C1 segment of cervical spinal cord (tissue), 14 donors: ENCODE data around the gene GPATCH8.
A peak's percentile ranks its signal among the peaks of the same experiment; 100 is the strongest.
"Not testable (repeated sequence)": the region's sequence is repeated elsewhere in the genome, so short reads cannot be mapped to it uniquely, and the experiment has no call there.

Experiments
- DNase-seq, 14 donors: peaks; one replicate each; lab custom pipeline; 2025; lab: John Stamatoyannopoulos, UW

The GPATCH8 gene

GRCh38 chr17:44527954-44528353 lies 24.7 kb upstream of the GPATCH8 start:
- DNase-seq, result no peak

DNA sequence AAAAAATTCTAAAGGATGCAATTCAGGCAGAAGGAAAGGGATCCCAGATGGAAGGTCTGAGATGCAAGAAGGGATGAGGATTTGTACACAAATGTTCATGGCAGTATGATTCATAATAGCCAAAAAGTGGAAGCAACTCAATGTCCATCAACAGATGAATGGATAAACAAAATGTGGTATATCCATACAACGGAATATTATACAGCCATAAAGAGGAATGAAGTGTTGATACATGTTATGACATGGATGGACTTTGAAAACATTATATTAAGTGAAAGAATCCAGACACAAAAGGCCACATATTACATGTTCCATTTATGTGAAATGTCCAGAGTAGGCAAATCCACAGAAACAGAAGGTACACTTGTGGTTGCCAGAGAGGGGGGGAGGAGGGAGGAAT lies 23.9 kb upstream of the GPATCH8 start:
- DNase-seq, result no peak

DNA sequence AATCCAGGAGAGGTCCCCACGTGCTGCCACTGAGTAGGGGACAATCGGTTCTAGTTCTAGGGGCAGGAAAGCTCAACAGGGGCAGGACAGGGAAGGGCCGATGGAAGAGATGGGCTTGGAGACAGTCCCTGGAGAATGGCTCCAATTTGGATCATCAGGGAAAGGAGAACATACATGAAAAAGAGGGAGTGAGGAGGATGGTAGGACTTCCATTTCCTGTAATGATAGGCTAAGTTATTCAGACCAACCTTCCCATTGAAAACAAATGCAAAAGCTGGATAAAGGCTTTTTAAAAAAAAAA lies 20.4 kb upstream of the GPATCH8 start:
- no peak for DNase-seq

DNA sequence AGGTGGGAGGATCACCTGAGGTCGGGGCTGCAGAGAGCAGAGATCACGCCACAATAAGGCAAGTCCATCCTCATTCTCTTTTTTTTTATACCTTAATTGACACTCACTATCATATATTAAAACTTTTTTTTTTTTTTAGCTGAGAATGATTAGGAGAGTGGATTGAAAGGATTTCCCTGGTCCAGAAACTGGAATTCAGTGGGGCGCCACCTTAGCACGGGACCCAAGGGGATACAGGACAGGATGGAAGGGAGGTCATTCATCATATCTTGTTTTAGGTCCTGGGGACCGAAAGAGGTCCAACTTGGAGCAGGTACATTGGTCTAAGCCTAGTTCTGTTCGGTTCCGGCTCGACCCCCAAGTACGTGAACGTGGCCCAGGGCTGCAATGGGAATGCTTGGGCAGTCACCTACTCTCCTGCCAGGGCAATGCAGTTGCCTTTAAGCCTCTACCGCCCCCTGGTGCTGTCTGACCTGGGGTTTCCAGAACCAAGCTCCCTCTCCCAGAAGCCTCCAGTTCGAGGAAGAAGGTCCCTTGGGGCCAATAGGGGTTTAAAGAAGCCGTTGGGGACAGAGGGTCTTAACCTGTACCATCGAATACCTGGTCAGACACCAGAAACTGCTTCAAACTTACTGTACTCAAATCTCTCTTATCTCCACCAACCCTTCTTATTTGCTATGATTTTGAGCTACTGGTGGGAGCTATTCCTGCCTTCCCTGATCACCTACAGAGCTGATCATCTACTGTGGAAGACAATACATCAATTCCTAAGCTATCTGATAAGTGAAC lies 19.9 kb upstream of the GPATCH8 start:
- peak in 2 of 14 donors; percentile 4 to 5 for DNase-seq

- DNase-seq, result no peak
Observed at GRCh38 chr17:44518032-44518431, 14.8 kb upstream of the GPATCH8 start.

DNA sequence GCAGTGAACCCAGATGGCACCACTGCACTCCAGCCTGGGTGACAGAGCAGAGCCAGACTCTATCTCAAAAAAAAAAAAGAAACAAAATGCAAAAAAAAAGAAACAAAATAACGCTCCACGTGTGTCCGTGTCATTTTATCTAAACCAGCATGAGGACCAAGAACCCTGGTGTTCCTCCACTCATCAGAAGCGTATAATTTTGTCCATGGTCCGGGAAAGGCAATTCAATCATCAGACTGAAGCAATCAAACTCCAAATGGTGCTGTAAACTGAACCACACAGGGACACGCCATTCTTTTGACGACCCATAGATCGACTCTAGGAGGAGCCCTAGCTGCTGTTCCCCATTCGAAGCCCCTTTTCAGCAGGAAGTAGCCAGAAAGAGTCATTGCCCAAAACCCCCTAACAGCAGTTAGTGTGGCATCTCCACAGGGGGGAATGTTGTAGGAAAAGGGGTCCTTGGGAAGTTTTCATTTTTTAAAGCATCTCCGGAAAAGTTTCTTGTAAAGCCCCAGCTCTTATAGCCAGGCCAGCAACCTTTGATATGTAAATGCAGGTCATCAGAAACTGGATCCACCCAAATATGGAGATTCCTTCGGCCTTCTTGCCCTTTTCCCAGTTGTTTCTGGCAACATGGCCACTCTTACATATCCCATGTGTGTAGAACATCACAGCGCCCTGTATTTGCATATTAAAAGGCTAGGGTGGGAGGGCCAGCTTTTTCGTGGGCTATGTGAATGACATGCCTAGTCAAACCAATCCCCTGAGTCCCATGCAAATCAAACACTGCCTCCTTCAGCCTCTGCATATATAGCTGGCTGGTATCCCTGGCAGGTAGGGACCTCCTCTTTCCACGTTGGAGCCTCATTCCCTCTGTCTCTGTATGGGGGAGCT lies 8.3 kb upstream of the GPATCH8 start:
- not testable (repeated sequence) for DNase-seq

DNA sequence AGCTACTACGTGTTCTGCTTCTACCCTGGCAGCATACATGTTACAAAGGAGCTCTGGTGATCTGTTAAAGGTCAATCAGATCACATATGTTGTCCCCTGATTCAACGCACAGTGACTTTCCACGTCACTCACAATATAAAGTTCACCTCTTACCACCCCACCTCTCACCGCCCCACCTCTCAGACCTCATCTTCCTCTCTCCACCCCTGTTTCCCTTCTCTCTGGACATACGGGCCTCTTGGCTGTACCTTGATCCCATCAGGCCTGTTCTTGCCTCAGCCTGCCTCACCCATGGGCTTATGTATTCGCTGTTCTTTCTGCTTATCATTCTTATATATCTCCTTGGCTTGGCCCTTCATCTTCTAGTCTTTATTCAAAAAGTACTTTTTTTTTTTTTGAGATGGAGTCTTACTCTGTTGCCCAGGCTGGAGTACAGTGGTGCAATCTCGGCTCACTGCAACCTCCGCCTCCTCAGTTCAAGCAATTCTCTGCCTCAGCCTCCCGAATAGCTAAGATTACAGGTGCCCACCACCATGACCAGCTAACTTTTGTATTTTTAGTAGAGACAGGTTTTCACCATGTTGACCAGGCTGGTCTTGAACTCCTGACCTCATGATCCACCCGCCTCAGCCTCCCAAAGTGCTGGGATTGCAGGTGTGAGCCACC lies 3.9 kb upstream of the GPATCH8 start:
- not testable (repeated sequence) for DNase-seq

- peak in 3 of 14 donors; percentile 30 to 46 (median 36) for DNase-seq
Observed at GRCh38 chr17:44502598-44503146, 534 bp downstream of the GPATCH8 start.

DNA sequence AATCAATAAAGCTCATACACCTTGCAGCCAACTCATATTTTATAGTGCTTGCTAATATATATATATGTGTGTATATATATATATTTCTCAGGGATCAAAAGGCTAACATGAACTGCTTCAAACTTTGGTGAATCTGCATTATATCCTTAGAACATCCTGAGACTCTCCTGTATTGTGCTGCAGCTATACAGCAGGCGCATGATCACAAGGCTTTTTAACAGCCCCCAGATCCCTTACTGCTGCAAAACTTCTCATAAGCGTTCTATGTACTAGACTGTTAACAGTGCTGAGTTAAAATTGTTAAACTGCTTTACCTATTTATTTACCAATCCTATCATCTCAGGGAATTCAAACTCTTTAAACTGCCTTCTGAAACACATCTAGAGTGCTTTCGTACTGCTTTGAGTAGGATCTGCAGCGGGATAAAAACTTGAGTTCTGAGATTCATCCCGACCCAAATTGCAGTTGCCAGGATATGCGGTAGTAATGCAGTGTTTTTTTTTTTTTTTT lies 1.3 kb downstream of the GPATCH8 start:
- no peak for DNase-seq

GRCh38 chr17:44499722-44500121 lies 3.5 kb downstream of the GPATCH8 start:
- no peak for DNase-seq

DNA sequence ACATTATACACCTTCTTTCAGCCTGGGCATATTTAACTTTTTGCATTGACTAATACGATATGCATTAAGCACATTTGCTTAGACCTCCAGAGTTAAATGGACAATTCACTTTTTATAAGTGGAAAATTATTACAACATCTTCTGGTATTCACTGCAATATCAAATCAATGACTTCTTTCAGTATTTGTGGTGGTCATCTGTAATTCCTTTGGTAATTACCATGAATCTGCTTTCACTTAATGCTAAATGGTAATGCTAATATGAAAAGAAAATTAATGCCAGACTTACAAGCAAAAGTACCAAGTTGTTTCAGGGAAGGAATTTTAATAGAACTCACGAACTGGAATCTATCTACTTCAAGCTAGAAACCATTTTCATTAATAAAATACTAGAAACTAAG lies 6.4 kb downstream of the GPATCH8 start:
- DNase-seq, result no peak

GRCh38 chr17:44493339-44493738 lies 9.9 kb downstream of the GPATCH8 start:
- DNase-seq, result no peak

- no peak for DNase-seq
Observed at GRCh38 chr17:44492706-44493272, 10.4 kb downstream of the GPATCH8 start.

DNA sequence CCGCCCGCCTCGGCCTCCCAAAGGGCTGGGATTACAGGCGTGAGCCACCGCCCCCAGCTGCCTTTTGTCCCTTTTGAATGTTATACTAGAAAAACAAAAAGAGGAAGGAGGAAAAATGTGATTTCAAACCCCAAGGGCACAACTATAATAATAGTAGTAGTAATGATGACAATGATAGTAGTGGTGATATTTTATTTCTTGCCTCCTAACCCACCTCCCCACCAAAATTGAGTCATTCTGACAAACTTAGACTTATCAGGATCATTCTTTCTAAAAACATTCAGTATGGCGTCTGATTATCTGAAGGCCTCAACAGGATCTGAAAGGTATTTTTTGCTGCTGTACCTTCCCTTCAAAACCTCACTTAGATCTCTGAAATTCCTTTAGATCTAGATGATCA lies 13.6 kb downstream of the GPATCH8 start:
- no peak for DNase-seq

DNA sequence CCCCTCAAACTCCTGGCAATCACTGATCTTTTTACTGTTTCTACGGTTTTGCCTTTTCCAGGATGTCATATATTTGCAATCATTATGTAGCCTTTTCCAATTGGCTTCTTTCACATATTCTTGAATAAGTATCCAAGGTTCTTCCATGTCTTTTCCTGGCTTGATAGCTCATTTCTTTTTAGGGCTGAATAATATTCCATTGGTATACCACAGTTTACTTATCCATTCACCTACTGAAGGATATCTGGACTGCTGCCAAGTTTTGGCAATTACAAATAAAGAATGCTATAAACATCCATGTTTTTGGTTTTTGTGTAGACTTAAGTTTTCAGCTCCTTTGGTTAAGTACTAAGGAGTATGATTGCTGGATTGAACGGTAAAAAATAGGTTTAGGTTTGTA lies 16.0 kb downstream of the GPATCH8 start:
- no peak for DNase-seq

DNA sequence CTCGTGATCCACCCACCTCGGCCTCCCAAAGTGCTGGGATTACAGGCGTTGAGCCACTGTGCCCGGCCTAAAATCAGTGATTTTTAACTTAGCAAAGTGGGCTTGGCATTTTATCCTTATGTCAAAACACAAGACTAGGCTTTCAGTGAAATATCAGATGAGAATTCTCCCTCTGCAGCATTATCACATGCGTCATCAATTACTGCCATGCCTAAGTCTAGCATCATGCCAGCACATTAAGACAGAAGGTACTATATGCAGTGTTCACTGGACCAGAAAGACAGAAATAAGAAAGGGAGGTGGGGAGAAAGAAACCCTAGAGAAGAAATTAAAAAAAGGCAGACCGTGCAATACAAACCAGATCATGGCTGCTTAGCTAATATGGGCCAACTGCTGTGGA lies 29.8 kb downstream of the GPATCH8 start:
- DNase-seq, result no peak

- no peak for DNase-seq
Observed at GRCh38 chr17:44469676-44470075, 33.5 kb downstream of the GPATCH8 start.

GRCh38 chr17:44467108-44467507 lies 36.1 kb downstream of the GPATCH8 start:
- DNase-seq, result no peak

GRCh38 chr17:44466339-44466738 lies 36.9 kb downstream of the GPATCH8 start:
- DNase-seq, result no peak

DNA sequence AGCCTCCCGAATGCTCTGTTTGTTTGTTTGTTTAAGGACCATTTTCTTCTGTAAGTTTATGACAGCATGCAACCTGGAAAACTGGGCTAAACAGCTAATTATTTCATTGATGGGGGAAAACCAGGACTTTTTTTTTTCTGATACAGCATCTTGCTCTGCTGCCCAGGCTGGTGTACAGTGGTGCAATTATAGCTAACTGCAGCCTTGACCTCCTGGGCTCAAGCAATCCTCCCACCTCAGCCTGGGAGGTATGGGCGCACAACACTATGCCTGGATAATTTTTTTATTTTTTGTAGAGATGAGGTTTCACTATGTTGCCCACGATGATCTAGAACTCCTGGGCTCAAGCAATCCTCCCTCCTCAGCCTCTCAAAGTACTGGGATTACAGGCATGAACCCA lies 37.3 kb downstream of the GPATCH8 start:
- DNase-seq, result no peak

DNA sequence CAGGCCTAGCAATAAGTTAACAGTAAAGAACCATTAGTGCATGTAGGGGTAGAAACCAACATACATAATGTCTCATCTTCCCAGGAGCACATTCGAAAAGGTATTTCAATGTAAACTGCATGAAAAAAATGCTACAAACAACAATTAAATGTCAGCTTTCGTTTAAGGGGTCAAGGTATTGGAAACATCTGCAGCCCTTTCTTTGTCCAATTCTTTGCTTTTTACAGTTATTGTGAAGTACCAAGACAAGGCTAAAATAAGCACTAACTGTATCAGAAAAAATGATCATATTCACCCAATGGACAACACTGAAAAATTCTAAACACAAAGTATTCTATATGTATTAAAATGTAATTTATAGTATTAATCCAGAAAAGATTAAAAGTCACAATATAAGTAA lies 37.9 kb downstream of the GPATCH8 start:
- no peak for DNase-seq

- DNase-seq, result no peak
Observed at GRCh38 chr17:44464037-44464436, 39.2 kb downstream of the GPATCH8 start.
